ENCODE measurements around the gene IL17RE. TPM values are rescaled to one million over a fixed set of nuclear protein-coding genes. Genes with fewer than 3 reads are reported as not detected.
A peak's percentile ranks its signal among the peaks of the same experiment; 100 is the strongest.

The IL17RE gene
- total and polyA plus RNA-seq, 2 of the 13 experiments (the other 11 are each of a cell fraction or from before 2014, with no cell fraction given), result 14.5 to 24.1 TPM

DNA sequence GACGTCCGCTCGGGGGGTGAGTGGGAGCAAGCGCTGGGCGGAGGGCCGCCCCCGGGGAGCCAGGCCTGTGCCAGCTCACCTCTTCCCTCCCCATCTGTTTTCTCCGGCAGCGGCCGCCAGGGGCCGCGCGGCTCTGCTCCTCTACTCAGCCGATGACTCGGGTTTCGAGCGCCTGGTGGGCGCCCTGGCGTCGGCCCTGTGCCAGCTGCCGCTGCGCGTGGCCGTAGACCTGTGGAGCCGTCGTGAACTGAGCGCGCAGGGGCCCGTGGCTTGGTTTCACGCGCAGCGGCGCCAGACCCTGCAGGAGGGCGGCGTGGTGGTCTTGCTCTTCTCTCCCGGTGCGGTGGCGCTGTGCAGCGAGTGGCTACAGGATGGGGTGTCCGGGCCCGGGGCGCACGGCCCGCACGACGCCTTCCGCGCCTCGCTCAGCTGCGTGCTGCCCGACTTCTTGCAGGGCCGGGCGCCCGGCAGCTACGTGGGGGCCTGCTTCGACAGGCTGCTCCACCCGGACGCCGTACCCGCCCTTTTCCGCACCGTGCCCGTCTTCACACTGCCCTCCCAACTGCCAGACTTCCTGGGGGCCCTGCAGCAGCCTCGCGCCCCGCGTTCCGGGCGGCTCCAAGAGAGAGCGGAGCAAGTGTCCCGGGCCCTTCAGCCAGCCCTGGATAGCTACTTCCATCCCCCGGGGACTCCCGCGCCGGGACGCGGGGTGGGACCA is 30.4 kb downstream of the IL17RE start (continued):
- TF ChIP-seq, protein P1, sequence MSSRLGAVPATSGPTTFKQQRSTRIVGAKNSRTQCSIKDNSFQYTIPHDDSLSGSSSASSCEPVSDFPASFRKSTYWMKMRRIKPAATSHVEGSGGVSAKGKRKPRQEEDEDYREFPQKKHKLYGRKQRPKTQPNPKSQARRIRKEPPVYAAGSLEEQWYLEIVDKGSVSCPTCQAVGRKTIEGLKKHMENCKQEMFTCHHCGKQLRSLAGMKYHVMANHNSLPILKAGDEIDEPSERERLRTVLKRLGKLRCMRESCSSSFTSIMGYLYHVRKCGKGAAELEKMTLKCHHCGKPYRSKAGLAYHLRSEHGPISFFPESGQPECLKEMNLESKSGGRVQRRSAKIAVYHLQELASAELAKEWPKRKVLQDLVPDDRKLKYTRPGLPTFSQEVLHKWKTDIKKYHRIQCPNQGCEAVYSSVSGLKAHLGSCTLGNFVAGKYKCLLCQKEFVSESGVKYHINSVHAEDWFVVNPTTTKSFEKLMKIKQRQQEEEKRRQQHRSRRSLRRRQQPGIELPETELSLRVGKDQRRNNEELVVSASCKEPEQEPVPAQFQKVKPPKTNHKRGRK (CRISPR knock-in tag; IDR thresholded peaks at IDR 0.05), result no peak
- TF ChIP-seq, protein P2, sequence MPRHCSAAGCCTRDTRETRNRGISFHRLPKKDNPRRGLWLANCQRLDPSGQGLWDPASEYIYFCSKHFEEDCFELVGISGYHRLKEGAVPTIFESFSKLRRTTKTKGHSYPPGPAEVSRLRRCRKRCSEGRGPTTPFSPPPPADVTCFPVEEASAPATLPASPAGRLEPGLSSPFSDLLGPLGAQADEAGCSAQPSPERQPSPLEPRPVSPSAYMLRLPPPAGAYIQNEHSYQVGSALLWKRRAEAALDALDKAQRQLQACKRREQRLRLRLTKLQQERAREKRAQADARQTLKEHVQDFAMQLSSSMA (CRISPR knock-in tag; IDR thresholded peaks at IDR 0.05), result 0 out of 2 replicates have a peak, but pooled peaks have one; percentile 27
- TF ChIP-seq SNRNP70 (IDR thresholded peaks at IDR 0.05; ENCODE audit: low read depth, low read length) (no peak), ZNF674 (CRISPR knock-in tag; IDR thresholded peaks at IDR 0.05; ENCODE audit: low read depth) (peak; percentile 76; the same call in 1 of the 2 replicates), DNMT3B (CRISPR knock-in tag; conservative IDR thresholded peaks at IDR 0.05) (no peak), GATAD2A (CRISPR knock-in tag; IDR thresholded peaks at IDR 0.05) (no peak; the same call in 1 of the 2 replicates), ZNF570 (CRISPR knock-in tag; IDR thresholded peaks at IDR 0.05; ENCODE audit: borderline replicate concordance) (peak; percentile 61), ZNF335 (CRISPR knock-in tag; IDR thresholded peaks at IDR 0.05) (no peak), RFXANK (CRISPR knock-in tag; IDR thresholded peaks at IDR 0.05) (no peak), GZF1 (CRISPR knock-in tag; IDR thresholded peaks at IDR 0.05) (no peak), TBX3 (IDR thresholded peaks at IDR 0.05; ENCODE audit: borderline replicate concordance) (no peak)
- TF ChIP-seq, protein P3, sequence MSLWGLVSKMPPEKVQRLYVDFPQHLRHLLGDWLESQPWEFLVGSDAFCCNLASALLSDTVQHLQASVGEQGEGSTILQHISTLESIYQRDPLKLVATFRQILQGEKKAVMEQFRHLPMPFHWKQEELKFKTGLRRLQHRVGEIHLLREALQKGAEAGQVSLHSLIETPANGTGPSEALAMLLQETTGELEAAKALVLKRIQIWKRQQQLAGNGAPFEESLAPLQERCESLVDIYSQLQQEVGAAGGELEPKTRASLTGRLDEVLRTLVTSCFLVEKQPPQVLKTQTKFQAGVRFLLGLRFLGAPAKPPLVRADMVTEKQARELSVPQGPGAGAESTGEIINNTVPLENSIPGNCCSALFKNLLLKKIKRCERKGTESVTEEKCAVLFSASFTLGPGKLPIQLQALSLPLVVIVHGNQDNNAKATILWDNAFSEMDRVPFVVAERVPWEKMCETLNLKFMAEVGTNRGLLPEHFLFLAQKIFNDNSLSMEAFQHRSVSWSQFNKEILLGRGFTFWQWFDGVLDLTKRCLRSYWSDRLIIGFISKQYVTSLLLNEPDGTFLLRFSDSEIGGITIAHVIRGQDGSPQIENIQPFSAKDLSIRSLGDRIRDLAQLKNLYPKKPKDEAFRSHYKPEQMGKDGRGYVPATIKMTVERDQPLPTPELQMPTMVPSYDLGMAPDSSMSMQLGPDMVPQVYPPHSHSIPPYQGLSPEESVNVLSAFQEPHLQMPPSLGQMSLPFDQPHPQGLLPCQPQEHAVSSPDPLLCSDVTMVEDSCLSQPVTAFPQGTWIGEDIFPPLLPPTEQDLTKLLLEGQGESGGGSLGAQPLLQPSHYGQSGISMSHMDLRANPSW (CRISPR knock-in tag; IDR thresholded peaks at IDR 0.05; ENCODE audit: borderline replicate concordance), result no peak
- TF ChIP-seq, protein P4, sequence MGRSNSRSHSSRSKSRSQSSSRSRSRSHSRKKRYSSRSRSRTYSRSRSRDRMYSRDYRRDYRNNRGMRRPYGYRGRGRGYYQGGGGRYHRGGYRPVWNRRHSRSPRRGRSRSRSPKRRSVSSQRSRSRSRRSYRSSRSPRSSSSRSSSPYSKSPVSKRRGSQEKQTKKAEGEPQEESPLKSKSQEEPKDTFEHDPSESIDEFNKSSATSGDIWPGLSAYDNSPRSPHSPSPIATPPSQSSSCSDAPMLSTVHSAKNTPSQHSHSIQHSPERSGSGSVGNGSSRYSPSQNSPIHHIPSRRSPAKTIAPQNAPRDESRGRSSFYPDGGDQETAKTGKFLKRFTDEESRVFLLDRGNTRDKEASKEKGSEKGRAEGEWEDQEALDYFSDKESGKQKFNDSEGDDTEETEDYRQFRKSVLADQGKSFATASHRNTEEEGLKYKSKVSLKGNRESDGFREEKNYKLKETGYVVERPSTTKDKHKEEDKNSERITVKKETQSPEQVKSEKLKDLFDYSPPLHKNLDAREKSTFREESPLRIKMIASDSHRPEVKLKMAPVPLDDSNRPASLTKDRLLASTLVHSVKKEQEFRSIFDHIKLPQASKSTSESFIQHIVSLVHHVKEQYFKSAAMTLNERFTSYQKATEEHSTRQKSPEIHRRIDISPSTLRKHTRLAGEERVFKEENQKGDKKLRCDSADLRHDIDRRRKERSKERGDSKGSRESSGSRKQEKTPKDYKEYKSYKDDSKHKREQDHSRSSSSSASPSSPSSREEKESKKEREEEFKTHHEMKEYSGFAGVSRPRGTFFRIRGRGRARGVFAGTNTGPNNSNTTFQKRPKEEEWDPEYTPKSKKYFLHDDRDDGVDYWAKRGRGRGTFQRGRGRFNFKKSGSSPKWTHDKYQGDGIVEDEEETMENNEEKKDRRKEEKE (IDR thresholded peaks at IDR 0.05), result no peak
- TF ChIP-seq, protein P5, sequence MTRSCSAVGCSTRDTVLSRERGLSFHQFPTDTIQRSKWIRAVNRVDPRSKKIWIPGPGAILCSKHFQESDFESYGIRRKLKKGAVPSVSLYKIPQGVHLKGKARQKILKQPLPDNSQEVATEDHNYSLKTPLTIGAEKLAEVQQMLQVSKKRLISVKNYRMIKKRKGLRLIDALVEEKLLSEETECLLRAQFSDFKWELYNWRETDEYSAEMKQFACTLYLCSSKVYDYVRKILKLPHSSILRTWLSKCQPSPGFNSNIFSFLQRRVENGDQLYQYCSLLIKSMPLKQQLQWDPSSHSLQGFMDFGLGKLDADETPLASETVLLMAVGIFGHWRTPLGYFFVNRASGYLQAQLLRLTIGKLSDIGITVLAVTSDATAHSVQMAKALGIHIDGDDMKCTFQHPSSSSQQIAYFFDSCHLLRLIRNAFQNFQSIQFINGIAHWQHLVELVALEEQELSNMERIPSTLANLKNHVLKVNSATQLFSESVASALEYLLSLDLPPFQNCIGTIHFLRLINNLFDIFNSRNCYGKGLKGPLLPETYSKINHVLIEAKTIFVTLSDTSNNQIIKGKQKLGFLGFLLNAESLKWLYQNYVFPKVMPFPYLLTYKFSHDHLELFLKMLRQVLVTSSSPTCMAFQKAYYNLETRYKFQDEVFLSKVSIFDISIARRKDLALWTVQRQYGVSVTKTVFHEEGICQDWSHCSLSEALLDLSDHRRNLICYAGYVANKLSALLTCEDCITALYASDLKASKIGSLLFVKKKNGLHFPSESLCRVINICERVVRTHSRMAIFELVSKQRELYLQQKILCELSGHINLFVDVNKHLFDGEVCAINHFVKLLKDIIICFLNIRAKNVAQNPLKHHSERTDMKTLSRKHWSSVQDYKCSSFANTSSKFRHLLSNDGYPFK (CRISPR knock-in tag; IDR thresholded peaks at IDR 0.05; ENCODE audit: borderline replicate concordance), result peak; percentile 79
- TF ChIP-seq, protein P6, sequence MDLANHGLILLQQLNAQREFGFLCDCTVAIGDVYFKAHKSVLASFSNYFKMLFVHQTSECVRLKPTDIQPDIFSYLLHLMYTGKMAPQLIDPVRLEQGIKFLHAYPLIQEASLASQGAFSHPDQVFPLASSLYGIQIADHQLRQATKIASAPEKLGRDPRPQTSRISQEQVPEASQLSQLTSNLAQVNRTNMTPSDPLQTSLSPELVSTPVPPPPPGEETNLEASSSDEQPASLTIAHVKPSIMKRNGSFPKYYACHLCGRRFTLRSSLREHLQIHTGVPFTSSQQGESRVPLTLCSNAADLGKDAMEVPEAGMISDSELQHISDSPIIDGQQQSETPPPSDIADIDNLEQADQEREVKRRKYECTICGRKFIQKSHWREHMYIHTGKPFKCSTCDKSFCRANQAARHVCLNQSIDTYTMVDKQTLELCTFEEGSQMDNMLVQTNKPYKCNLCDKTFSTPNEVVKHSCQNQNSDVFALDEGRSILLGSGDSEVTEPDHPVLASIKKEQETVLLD (CRISPR knock-in tag; IDR thresholded peaks at IDR 0.05; ENCODE audit: low read depth), result peak; percentile 12; the same call in 1 of the 2 replicates

Data from HepG2 (cell line).